B cell (primary cell): ENCODE results near the gene PKNOX2. TPM values are rescaled to one million over a fixed set of nuclear protein-coding genes. Genes with fewer than 3 reads are reported as not detected.

Source experiments
- ATAC-seq: fragments of 200-7000 bp; cut with Tn5 transposase; one replicate; pipeline ENCODE4 v1.10.0; 2021; ENCODE audit warnings: low read depth, mild to moderate bottlenecking, moderate number of reproducible peaks, moderate library complexity
- CTCF ChIA-PET: fragments of 350-600 bp; sonication (Branson Sonifier 250); formaldehyde crosslinking; loops from one replicate; lab custom pipeline; 2021; ENCODE audit warnings: antibody characterized with exemption, inconsistent platforms; lab: Charles Lee
- POLR2A ChIA-PET: fragments of 350-600 bp; sonication (Branson Sonifier 250); formaldehyde crosslinking; loops from one replicate; lab custom pipeline; 2021; ENCODE audit warnings: antibody characterized with exemption; lab: Charles Lee
- DNase-seq: peaks from one replicate; pipeline ENCODE4 v3.0.0; 2013
- H2AFZ ChIP-seq: 2 replicates; pipeline ENCODE4 v1.6.1; 2012; ENCODE audit warnings: mild to moderate bottlenecking, low read depth, low read length; ENCODE audit not compliant: insufficient read depth, poor library complexity, severe bottlenecking
- H3K27ac ChIP-seq, 2 donors: 1 replicate in 1 of 2; 2 replicates in 1 of 2; pipeline ENCODE4 v1.5.1; 2012 to 2013; ENCODE audit warnings: low read length in 2 of 2, mild to moderate bottlenecking in 2 of 2, moderate library complexity in 1 of 2
- H3K27me3 ChIP-seq, 4 experiments: fragments of 200-600 bp in 1 of 4; sonication (generic) in 1 of 4; replicated peaks in 1 of 4; 1 replicate in 2 of 4; 2 replicates in 2 of 4; pipeline versions ENCODE4 v1.6.1 to v1.7.0; 2013 to 2016; ENCODE audit warnings: low read length in 3 of 4, mild to moderate bottlenecking in 2 of 4, mixed read lengths in 1 of 4, moderate library complexity in 1 of 4; ENCODE audit not compliant: insufficient read depth in 4 of 4, control insufficient read depth in 3 of 4; ENCODE audit errors: control extremely low read depth in 1 of 4
- H3K36me3 ChIP-seq, 2 experiments: replicated peaks in 1 of 2; 1 replicate in 1 of 2; 2 replicates in 1 of 2; pipeline versions ENCODE4 v1.6.1 to v1.7.1; 2013; ENCODE audit warnings: low read length in 1 of 2; ENCODE audit not compliant: insufficient read depth in 2 of 2, control insufficient read depth in 1 of 2; ENCODE audit errors: control extremely low read depth in 1 of 2, extremely low read depth in 1 of 2
- H3K4me1 ChIP-seq, 2 donors: fragments of 200-600 bp in 1 of 2; sonication (generic) in 1 of 2; 1 replicate in 1 of 2; 2 replicates in 1 of 2; pipeline versions ENCODE4 v1.5.1 to v1.6.1; 2013 to 2017; ENCODE audit warnings: low read length in 2 of 2; ENCODE audit not compliant: control insufficient read depth in 2 of 2, insufficient read depth in 2 of 2
- H3K4me2 ChIP-seq: replicated peaks from 2 replicates; pipeline ENCODE3; 2012; ENCODE audit warnings: mild to moderate bottlenecking, low read depth, low read length; ENCODE audit not compliant: poor library complexity, severe bottlenecking
- H3K4me3 ChIP-seq, 5 experiments: fragments of 200-600 bp in 1 of 5; sonication (generic) in 1 of 5; 1 replicate in 3 of 5; 2 replicates in 2 of 5; pipeline versions ENCODE4 v1.5.1 to v1.7.0; 2011 to 2016; ENCODE audit warnings: low read length in 4 of 5, mild to moderate bottlenecking in 4 of 5, low read depth in 2 of 5, control low read depth in 1 of 5, moderate library complexity in 1 of 5; ENCODE audit not compliant: insufficient read depth in 1 of 5; ENCODE audit errors: control extremely low read depth in 1 of 5, extremely low read depth in 1 of 5
- H3K79me2 ChIP-seq: fragments of 200-600 bp; sonication (generic); one replicate; pipeline ENCODE4 v1.6.0; 2016; ENCODE audit warnings: low read length; ENCODE audit not compliant: control insufficient read depth, insufficient read depth
- H3K9ac ChIP-seq: fragments of 200-600 bp; sonication (generic); 2 replicates; pipeline ENCODE4 v1.6.1; 2017; ENCODE audit warnings: mild to moderate bottlenecking, low read length, moderate library complexity
- H3K9me3 ChIP-seq, 3 donors: one replicate each; pipeline versions ENCODE4 v1.6.1 to v1.7.1; 2013; ENCODE audit warnings: low read length in 2 of 3; ENCODE audit not compliant: control insufficient read depth in 2 of 3, insufficient read depth in 1 of 3; ENCODE audit errors: control extremely low read depth in 1 of 3
- H4K20me1 ChIP-seq: 2 replicates; pipeline ENCODE4 v1.6.0; 2012; ENCODE audit warnings: mild to moderate bottlenecking, low read length; ENCODE audit not compliant: insufficient read depth, control insufficient read depth, poor library complexity, severe bottlenecking
- H3K27ac Mint-ChIP-seq: one replicate; pipeline ENCODE4 v1.8.0; 2021; ENCODE audit warnings: mixed read lengths
- H3K27me3 Mint-ChIP-seq: one replicate; pipeline ENCODE4 v1.8.0; 2021; ENCODE audit warnings: mixed read lengths
- H3K4me1 Mint-ChIP-seq: one replicate; pipeline ENCODE4 v1.8.0; 2021; ENCODE audit warnings: mixed read lengths
- H3K4me3 Mint-ChIP-seq: one replicate; pipeline ENCODE4 v1.8.0; 2021; ENCODE audit warnings: mixed read lengths
- H3K9me3 Mint-ChIP-seq: one replicate; pipeline ENCODE4 v1.8.0; 2022; ENCODE audit warnings: mixed read lengths; ENCODE audit not compliant: insufficient read depth
- CTCF ChIP-seq: fragments of 200-600 bp; IDR thresholded peaks from one replicate; pipeline ENCODE4 v1.8.0; 2022; ENCODE audit warnings: antibody characterized with exemption, mild to moderate bottlenecking
- EZH2 ChIP-seq: IDR thresholded peaks from 2 replicates; pipeline ENCODE4 v1.6.1; 2012; ENCODE audit warnings: borderline replicate concordance, low read depth, mild to moderate bottlenecking, moderate library complexity, low read length; ENCODE audit not compliant: insufficient read depth, poor library complexity, severe bottlenecking
- WGBS: methylation state at CpG from one replicate; pipeline ENCODE4 v1.1.5; 2013; ENCODE audit warnings: missing lambda C conversion rate; ENCODE audit not compliant: insufficient coverage; 5-methylcytosine and 5-hydroxymethylcytosine counted together
- intact Hi-C: fragments of 100-400 bp; cut with micrococcal nuclease; formaldehyde crosslinking; loops from one replicate; pipeline ENCODE4 v1.10.0; 2022
- polyA plus RNA-seq: library from polyadenylated mRNA; depleted of rRNA; stranded (reverse); fragments of >200 nt; gene quantifications from 2 replicates; pipeline ENCODE4 v1.2.3, GENCODE V29; 2012
- small RNA-seq: library from RNA; depleted of rRNA; stranded (forward); fragments of <200 nt; gene quantifications from one replicate; pipeline ENCODE3, GENCODE V24; 2012; ENCODE audit warnings: low replicate concordance, low read depth; ENCODE audit not compliant: insufficient read length
- total RNA-seq, 2 donors: library from RNA; stranded (reverse); fragments of 120-200 nt in 1 of 2; gene quantifications; 1 replicate in 1 of 2; 2 replicates in 1 of 2; pipeline versions ENCODE4 v1.2.3 to v1.2.4, GENCODE V29; 2013 to 2022

Gene PKNOX2
- total and polyA plus RNA-seq, 2 donors (not counting 1 experiment from before 2014, with no cell fraction given) = not detected

GRCh38 chr11:125479137-125479536 lies 314.6 kb downstream of the PKNOX2 start:
- TF ChIP-seq CTCF (no peak), EZH2 (no peak)
- no peak overlapping the region for H3K27ac ChIP-seq
- H3K4me3 Mint-ChIP-seq = no peak overlapping the region
- no peaks in the 10 kb centered on the region for H3K4me1 Mint-ChIP-seq
- ChIA-PET POLR2A (no interaction called here), CTCF (no interaction called here)
- H3K4me3 ChIP-seq = no peak overlapping the region
- no peak overlapping the region for H3K9ac ChIP-seq
- peaks cover 0 to 4% (median 0%) of the 10 kb centered on the region in 4 experiments for H3K27me3 ChIP-seq
- no peaks in the 10 kb centered on the region for H3K9me3 Mint-ChIP-seq
- H3K4me1 ChIP-seq = no peaks in the 10 kb centered on the region
- H3K4me2 ChIP-seq = no peak overlapping the region
- DNase-seq (no peak), ATAC-seq (no peak)
- intact Hi-C loops = no loop called here
- no peaks in the 10 kb centered on the region for H3K79me2 ChIP-seq
- no peak overlapping the region for H3K27ac Mint-ChIP-seq
- no CpG with 5 or more reads among the region's 3 CpGs for WGBS
- no peaks in the 10 kb centered on the region for H3K9me3 ChIP-seq
- H3K27me3 Mint-ChIP-seq = peaks cover 8% of the 10 kb centered on the region
- no peak overlapping the region for H2AFZ ChIP-seq
- H3K36me3 ChIP-seq = no peaks in the 10 kb centered on the region
- H4K20me1 ChIP-seq = no peaks in the 10 kb centered on the region

- Histone ChIP-seq H3K4me1 (no peaks in the 10 kb centered on the region), H2AFZ (no peak overlapping the region), H3K4me3 (no peak overlapping the region), H3K36me3 (no peaks in the 10 kb centered on the region), H3K9me3 (no peaks in the 10 kb centered on the region), H3K79me2 (no peaks in the 10 kb centered on the region), H3K27ac (no peak overlapping the region), H3K4me2 (no peak overlapping the region), H3K9ac (no peak overlapping the region), H3K27me3 (peaks cover 0 to 4% (median 0%) of the 10 kb centered on the region in 4 experiments), H4K20me1 (no peaks in the 10 kb centered on the region)
- no peak for ATAC-seq
- POLR2A ChIA-PET = no interaction called here
- Mint-ChIP-seq H3K4me1 (no peaks in the 10 kb centered on the region), H3K27me3 (peaks cover 8% of the 10 kb centered on the region), H3K27ac (no peak overlapping the region), H3K4me3 (no peak overlapping the region), H3K9me3 (no peaks in the 10 kb centered on the region)
- no peak for DNase-seq
- WGBS = 17% methylated on average over 1 of the region's 3 CpGs
- intact Hi-C loops = no loop called here
- CTCF ChIA-PET = interaction anchor here (1.2 kb wide), 1 partner anchor 10 kb away, joined by 4 read pairs; no protein-coding TSS in a partner anchor
- no peak for TF ChIP-seq EZH2
- TF ChIP-seq CTCF = no peak
Measured at GRCh38 chr11:125481531-125481930, 317.0 kb downstream of the PKNOX2 start.

Small RNA genes lying within 50 kb of the gene (small RNA-seq; reads per million reads assigned to genes)
- not detected for gene RNU6-321P

Other genes starting within 250 kb of the PKNOX2 start
- gene HEPN1, start 245.5 kb upstream of the PKNOX2 start, total RNA-seq = not detected in 2 replicates
- not detected in 2 replicates for gene HEPN1, start 245.5 kb upstream of the PKNOX2 start, polyA plus RNA-seq
- not detected in 2 replicates for gene HEPACAM, start 228.7 kb upstream of the PKNOX2 start, total RNA-seq
- gene HEPACAM, start 228.7 kb upstream of the PKNOX2 start, polyA plus RNA-seq = not detected in 2 replicates
- 1.8 TPM in 2 replicates for gene CCDC15, start 210.5 kb upstream of the PKNOX2 start, total RNA-seq
- 0.29 and 0.31 TPM in 2 replicates for gene CCDC15, start 210.5 kb upstream of the PKNOX2 start, polyA plus RNA-seq
- gene SLC37A2, start 101.4 kb upstream of the PKNOX2 start, total RNA-seq = 27.0 and 27.1 TPM in 2 replicates
- 4.1 and 7.6 TPM in 2 replicates for gene SLC37A2, start 101.4 kb upstream of the PKNOX2 start, polyA plus RNA-seq
- 20.7 TPM in 2 replicates for gene TMEM218, start 53.1 kb upstream of the PKNOX2 start, total RNA-seq
- 26.1 and 31.7 TPM in 2 replicates for gene TMEM218, start 53.1 kb upstream of the PKNOX2 start, polyA plus RNA-seq